Dendritic cell treated with granulocyte-macrophage colony-stimulating factor and Interleukin-4, amounts not matched to agents 40 ng/mL and 50 ng/mL, for 4 days (primary cell): ENCODE measurements around the gene PRKAG1.

ENCODE experiments used
- H3K27ac Mint-ChIP-seq: one replicate; pipeline ENCODE4 v1.8.0; 2022; ENCODE audit warnings: mild to moderate bottlenecking, mixed read lengths
- H3K27me3 Mint-ChIP-seq: one replicate; pipeline ENCODE4 v1.8.0; 2022; ENCODE audit warnings: mild to moderate bottlenecking, mixed read lengths
- H3K36me3 Mint-ChIP-seq: one replicate; pipeline ENCODE4 v1.8.0; 2022; ENCODE audit warnings: low read depth, mixed read lengths
- H3K4me1 Mint-ChIP-seq: one replicate; pipeline ENCODE4 v1.8.0; 2022; ENCODE audit warnings: low read depth, mixed read lengths
- H3K4me3 Mint-ChIP-seq: one replicate; pipeline ENCODE4 v1.8.0; 2022; ENCODE audit warnings: mild to moderate bottlenecking, moderate library complexity, mixed read lengths
- H3K9me3 Mint-ChIP-seq: one replicate; pipeline ENCODE4 v1.8.0; 2022; ENCODE audit warnings: mixed read lengths
- intact Hi-C: fragments of 100-400 bp; cut with micrococcal nuclease; formaldehyde crosslinking; loops from one replicate; pipeline ENCODE4 v1.15.0; 2022

Gene PRKAG1

GRCh38 chr12:49019443-49020324, 1.1 kb upstream of the PRKAG1 start:
- no peaks in the 10 kb centered on the region for H3K27me3 Mint-ChIP-seq
- intact Hi-C loops, result loop anchor here (2.0 kb wide), 1 partner anchor 37 kb away; no protein-coding TSS in a partner anchor
- peak overlapping the region; percentile 70 for H3K4me3 Mint-ChIP-seq
- peaks cover 44% of the 10 kb centered on the region for H3K4me1 Mint-ChIP-seq
- H3K9me3 Mint-ChIP-seq, result no peaks in the 10 kb centered on the region
- H3K27ac Mint-ChIP-seq, result peak overlapping the region; percentile 99
- peaks cover 64% of the 10 kb centered on the region for H3K36me3 Mint-ChIP-seq

GRCh38 chr12:49019120-49019430, 499 bp upstream of the PRKAG1 start:
- Mint-ChIP-seq H3K36me3 (peaks cover 58% of the 10 kb centered on the region), H3K27ac (peak overlapping the region; percentile 99), H3K9me3 (no peaks in the 10 kb centered on the region), H3K27me3 (no peaks in the 10 kb centered on the region), H3K4me3 (peak overlapping the region; percentile 91), H3K4me1 (peaks cover 44% of the 10 kb centered on the region)
- intact Hi-C loops, result loop anchor here (2.0 kb wide), 1 partner anchor 38 kb away; no protein-coding TSS in a partner anchor

- Mint-ChIP-seq H3K4me1 (peaks cover 44% of the 10 kb centered on the region), H3K9me3 (no peaks in the 10 kb centered on the region), H3K27me3 (no peaks in the 10 kb centered on the region), H3K4me3 (peak overlapping the region; percentile 91), H3K27ac (peak overlapping the region; percentile 99), H3K36me3 (peaks cover 52% of the 10 kb centered on the region)
- intact Hi-C loops, result loop anchor here (1.0 to 2.0 kb wide), 2 partner anchors 22 to 39 kb away; no protein-coding TSS in a partner anchor
Observed at GRCh38 chr12:49017891-49018260, 700 bp downstream of the PRKAG1 start.

- intact Hi-C loops, result no loop called here
- peaks cover 53% of the 10 kb centered on the region for H3K36me3 Mint-ChIP-seq
- peak overlapping the region; percentile 17 for H3K27ac Mint-ChIP-seq
- H3K4me1 Mint-ChIP-seq, result peaks cover 36% of the 10 kb centered on the region
- H3K9me3 Mint-ChIP-seq, result no peaks in the 10 kb centered on the region
- no peak overlapping the region for H3K4me3 Mint-ChIP-seq
- no peaks in the 10 kb centered on the region for H3K27me3 Mint-ChIP-seq
Observed at GRCh38 chr12:49015196-49015595, 3.4 kb downstream of the PRKAG1 start.

GRCh38 chr12:49014547-49014946, 4.0 kb downstream of the PRKAG1 start:
- H3K9me3 Mint-ChIP-seq, result no peaks in the 10 kb centered on the region
- H3K4me1 Mint-ChIP-seq, result peaks cover 30% of the 10 kb centered on the region
- H3K36me3 Mint-ChIP-seq, result peaks cover 59% of the 10 kb centered on the region
- H3K27me3 Mint-ChIP-seq, result no peaks in the 10 kb centered on the region
- H3K27ac Mint-ChIP-seq, result no peak overlapping the region
- no peak overlapping the region for H3K4me3 Mint-ChIP-seq
- intact Hi-C loops, result no loop called here

GRCh38 chr12:49013428-49013827, 5.1 kb downstream of the PRKAG1 start:
- H3K9me3 Mint-ChIP-seq, result no peaks in the 10 kb centered on the region
- intact Hi-C loops, result no loop called here
- H3K27me3 Mint-ChIP-seq, result no peaks in the 10 kb centered on the region
- H3K36me3 Mint-ChIP-seq, result peaks cover 71% of the 10 kb centered on the region
- H3K4me1 Mint-ChIP-seq, result peaks cover 22% of the 10 kb centered on the region
- no peak overlapping the region for H3K4me3 Mint-ChIP-seq
- H3K27ac Mint-ChIP-seq, result no peak overlapping the region

- no peak overlapping the region for H3K27ac Mint-ChIP-seq
- H3K27me3 Mint-ChIP-seq, result no peaks in the 10 kb centered on the region
- intact Hi-C loops, result no loop called here
- no peaks in the 10 kb centered on the region for H3K9me3 Mint-ChIP-seq
- peaks cover 22% of the 10 kb centered on the region for H3K4me1 Mint-ChIP-seq
- H3K4me3 Mint-ChIP-seq, result no peak overlapping the region
- peaks cover 78% of the 10 kb centered on the region for H3K36me3 Mint-ChIP-seq
Observed at GRCh38 chr12:49012739-49013138, 5.8 kb downstream of the PRKAG1 start.

GRCh38 chr12:49010092-49010668, 8.4 kb downstream of the PRKAG1 start:
- peaks cover 68% of the 10 kb centered on the region for H3K36me3 Mint-ChIP-seq
- H3K9me3 Mint-ChIP-seq, result no peaks in the 10 kb centered on the region
- no peak overlapping the region for H3K4me3 Mint-ChIP-seq
- H3K27me3 Mint-ChIP-seq, result no peaks in the 10 kb centered on the region
- H3K27ac Mint-ChIP-seq, result no peak overlapping the region
- peaks cover 1% of the 10 kb centered on the region for H3K4me1 Mint-ChIP-seq
- intact Hi-C loops, result no loop called here

- no peak overlapping the region for H3K27ac Mint-ChIP-seq
- H3K9me3 Mint-ChIP-seq, result no peaks in the 10 kb centered on the region
- H3K27me3 Mint-ChIP-seq, result no peaks in the 10 kb centered on the region
- H3K4me3 Mint-ChIP-seq, result no peak overlapping the region
- peaks cover 8% of the 10 kb centered on the region for H3K4me1 Mint-ChIP-seq
- intact Hi-C loops, result no loop called here
- peaks cover 80% of the 10 kb centered on the region for H3K36me3 Mint-ChIP-seq
Observed at GRCh38 chr12:49008943-49009342, 9.6 kb downstream of the PRKAG1 start.

- no peak overlapping the region for H3K4me3 Mint-ChIP-seq
- peaks cover 53% of the 10 kb centered on the region for H3K36me3 Mint-ChIP-seq
- H3K4me1 Mint-ChIP-seq, result peaks cover 56% of the 10 kb centered on the region
- H3K27ac Mint-ChIP-seq, result no peak overlapping the region
- intact Hi-C loops, result no loop called here
- peaks cover 66% of the 10 kb centered on the region for H3K27me3 Mint-ChIP-seq
- H3K9me3 Mint-ChIP-seq, result no peaks in the 10 kb centered on the region
Observed at GRCh38 chr12:49000346-49000745, 18.2 kb downstream of the PRKAG1 start.

- H3K27me3 Mint-ChIP-seq, result peaks cover 74% of the 10 kb centered on the region
- H3K36me3 Mint-ChIP-seq, result peaks cover 45% of the 10 kb centered on the region
- no peak within 1 kb of the TSS for H3K27ac Mint-ChIP-seq
- no peaks in the 10 kb centered on the region for H3K9me3 Mint-ChIP-seq
- intact Hi-C loops, result no loop called here
- H3K4me3 Mint-ChIP-seq, result peak within 1 kb of the TSS; percentile 66
- peaks cover 58% of the 10 kb centered on the region for H3K4me1 Mint-ChIP-seq
Observed at GRCh38 chr12:48999371-49000131, 19.0 kb downstream of the PRKAG1 start, which contains the start of gene DDN. Gene DDN (minus strand): TSS chr12:48999375. CDS start chr12:48999287, 88 bp downstream.

GRCh38 chr12:48998497-48999353, 19.9 kb downstream of the PRKAG1 start:
- Mint-ChIP-seq H3K36me3 (peaks cover 37% of the 10 kb centered on the region), H3K4me1 (peaks cover 54% of the 10 kb centered on the region), H3K27me3 (peaks cover 82% of the 10 kb centered on the region), H3K9me3 (no peaks in the 10 kb centered on the region), H3K27ac (no peak overlapping the region), H3K4me3 (peak overlapping the region; percentile 66)
- intact Hi-C loops, result no loop called here

- H3K27me3 Mint-ChIP-seq, result peaks cover 90% of the 10 kb centered on the region
- peaks cover 54% of the 10 kb centered on the region for H3K4me1 Mint-ChIP-seq
Observed at GRCh38 chr12:48997719-48998496, 20.7 kb downstream of the PRKAG1 start.

More at GRCh38 chr12:48997719-48998496, 20.7 kb downstream of the PRKAG1 start:
- intact Hi-C loops, result no loop called here
- H3K27ac Mint-ChIP-seq, result no peak overlapping the region
- H3K36me3 Mint-ChIP-seq, result peaks cover 29% of the 10 kb centered on the region
- peak overlapping the region; percentile 66 for H3K4me3 Mint-ChIP-seq
- H3K9me3 Mint-ChIP-seq, result no peaks in the 10 kb centered on the region
